ENCODE measurements around the gene CHD6.

GRCh38 chr20:41621971-41622370, 3.8 kb upstream of the CHD6 start:
- TF ChIP-seq CTCF (conservative IDR thresholded peaks at IDR 0.05) (no peak), ZFX (IDR thresholded peaks at IDR 0.05) (no peak)

Measured in C4-2B (cell line).